GM19455 (cell line): ENCODE measurements around the gene TACC2.

ENCODE experiments used
- ATAC-seq: cut with Tn5 transposase; IDR thresholded peaks from one replicate; pipeline ENCODE4 v1.9.1; 2021; ENCODE audit not compliant: unreplicated experiment

TACC2 gene

DNA sequence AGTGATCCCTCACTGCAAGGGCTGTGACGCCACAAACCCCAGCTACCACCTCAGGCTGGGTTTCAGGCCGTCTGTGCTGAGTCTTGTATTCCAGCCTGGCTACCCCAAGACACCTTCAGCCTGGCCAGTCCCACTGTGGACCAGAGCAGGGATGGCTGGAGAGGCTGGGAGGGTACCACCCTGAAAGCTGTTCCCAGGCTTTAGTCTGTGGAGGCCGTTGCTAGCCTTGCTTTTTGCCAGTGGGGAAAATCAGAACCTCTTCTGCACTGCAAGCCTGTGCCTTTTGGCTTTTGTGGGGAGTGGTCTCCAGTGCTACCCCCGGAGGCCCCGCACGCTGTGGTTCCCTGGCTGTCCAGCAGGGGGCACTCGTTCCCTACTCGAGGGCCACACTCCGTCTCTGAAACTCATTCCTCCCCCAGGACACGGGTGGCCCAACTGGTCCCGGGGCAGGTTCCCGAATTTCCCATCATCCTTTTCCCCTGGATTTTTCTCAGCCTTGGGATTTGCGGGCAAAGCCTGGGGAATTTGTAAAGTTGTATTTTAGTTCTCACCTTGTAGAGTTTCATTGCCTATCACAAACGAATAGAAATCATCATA, 153.8 kb downstream of the TACC2 start:
- ATAC-seq, result no peak

DNA sequence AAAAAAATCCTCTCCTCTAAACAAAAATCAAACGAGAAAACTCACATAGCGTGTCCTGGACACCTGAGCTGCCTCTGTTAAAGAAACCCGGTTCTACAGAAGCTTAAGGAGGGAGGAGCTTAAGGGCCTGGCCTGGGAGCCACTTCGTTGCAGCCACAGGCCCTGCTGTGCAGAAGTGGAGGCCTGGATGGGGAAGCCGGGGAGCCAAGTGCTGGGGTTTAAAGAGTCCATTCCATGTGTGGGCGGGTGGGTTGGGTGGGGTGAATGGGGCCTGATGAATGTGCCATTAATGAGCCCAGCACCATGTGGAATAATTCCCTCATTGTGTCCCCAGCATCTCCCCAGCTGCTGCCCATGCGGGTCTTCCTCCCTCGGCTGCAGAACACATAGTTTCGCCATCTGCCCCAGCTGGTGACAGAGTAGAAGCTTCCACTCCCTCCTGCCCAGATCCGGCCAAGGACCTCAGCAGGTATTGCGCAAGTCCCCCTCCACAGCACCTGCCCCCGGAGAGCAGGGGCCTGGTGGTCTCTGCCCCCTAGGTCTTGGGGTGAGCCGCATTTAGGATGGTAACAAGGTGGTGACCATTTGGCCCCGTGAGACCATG, 154.4 kb downstream of the TACC2 start:
- ATAC-seq, result no peak

DNA sequence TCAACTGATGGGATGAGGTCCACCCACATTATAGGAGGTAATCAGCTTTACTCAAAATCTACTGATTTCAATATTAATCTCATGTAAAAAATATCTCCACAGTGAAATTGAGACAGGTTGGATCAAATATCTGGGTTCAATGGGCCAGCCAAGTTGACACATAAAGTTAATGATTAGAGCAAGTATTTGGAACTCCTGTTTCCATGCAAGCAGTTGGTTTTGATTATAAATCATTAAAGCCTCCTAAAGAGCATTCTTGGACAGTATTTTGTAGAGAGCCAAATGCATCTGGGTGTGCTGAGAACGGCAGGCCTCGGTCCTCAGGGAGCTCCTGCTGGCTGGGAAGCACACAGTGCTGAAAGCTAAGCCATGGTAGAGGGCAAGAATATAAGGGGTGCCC, 155.2 kb downstream of the TACC2 start:
- no peak for ATAC-seq

DNA sequence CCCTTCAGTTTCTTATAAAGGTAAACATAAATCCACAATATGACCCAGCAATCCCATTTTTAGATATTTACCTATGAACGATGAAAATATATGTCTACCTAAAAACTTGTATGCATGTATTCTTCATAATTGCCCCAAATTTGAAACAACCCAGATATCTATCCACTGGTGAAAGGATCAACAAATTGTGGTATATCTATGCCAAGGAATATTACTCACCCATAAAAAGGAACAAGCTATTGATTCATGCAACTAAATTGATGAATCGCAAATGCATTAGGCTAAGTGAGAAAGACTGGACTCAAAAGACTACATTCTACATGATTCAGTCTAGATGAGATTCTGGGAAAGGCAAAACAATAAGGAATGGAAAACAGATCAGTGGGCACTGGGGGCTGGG, 156.2 kb downstream of the TACC2 start:
- no peak for ATAC-seq

DNA sequence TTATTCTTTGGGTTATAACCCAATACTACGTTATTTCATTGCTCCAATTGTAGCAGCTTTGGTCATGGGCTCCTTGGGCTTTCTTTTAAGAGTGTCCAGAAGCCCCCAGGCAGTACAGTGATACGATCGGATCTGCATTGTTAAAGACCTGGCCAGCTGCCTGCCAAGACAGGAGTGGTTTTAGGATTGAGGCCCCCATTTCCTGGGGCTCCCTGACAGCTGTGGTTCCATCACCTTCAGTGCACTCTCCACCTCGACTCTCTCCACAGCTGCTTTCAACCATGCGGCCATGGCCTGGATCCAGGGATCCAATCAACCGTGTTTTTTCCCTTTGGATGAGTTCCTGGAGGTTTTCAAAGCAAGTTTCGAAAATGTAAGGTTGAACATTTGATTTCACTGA, 158.7 kb downstream of the TACC2 start:
- no peak for ATAC-seq

DNA sequence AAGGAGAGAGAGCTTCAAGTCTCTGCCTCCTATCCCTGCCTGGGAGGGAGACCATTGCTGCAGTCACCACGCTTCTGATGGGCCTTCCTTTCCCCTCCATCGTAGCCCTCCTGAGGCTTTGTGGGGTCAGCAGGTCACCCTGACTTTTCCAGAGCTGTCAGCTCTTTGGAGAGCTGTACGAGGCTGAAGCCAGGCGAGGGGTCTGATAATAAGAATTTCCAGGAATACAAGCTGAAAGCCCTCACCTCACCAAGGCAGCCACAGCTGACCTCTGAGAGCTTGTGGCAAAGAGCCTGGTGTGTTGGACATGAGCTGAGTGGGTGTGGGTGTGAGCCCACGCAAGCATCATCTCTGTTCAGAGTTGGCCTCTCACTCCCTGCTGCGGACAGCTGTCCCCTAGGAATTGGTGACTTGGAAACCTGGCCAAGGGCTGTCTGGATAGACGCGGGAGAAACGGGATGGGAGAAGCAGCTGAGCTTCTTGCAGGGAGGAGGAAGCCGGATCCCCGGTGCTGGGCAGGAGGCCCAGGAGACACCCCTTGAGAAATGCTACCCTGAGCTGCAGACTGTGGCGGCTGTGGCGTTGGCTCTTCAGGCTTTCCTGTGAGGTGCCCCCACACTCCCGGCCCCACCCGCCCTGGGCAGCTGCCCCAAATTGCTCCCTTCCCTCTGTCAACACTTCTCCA, 160.1 kb downstream of the TACC2 start:
- no peak for ATAC-seq

DNA sequence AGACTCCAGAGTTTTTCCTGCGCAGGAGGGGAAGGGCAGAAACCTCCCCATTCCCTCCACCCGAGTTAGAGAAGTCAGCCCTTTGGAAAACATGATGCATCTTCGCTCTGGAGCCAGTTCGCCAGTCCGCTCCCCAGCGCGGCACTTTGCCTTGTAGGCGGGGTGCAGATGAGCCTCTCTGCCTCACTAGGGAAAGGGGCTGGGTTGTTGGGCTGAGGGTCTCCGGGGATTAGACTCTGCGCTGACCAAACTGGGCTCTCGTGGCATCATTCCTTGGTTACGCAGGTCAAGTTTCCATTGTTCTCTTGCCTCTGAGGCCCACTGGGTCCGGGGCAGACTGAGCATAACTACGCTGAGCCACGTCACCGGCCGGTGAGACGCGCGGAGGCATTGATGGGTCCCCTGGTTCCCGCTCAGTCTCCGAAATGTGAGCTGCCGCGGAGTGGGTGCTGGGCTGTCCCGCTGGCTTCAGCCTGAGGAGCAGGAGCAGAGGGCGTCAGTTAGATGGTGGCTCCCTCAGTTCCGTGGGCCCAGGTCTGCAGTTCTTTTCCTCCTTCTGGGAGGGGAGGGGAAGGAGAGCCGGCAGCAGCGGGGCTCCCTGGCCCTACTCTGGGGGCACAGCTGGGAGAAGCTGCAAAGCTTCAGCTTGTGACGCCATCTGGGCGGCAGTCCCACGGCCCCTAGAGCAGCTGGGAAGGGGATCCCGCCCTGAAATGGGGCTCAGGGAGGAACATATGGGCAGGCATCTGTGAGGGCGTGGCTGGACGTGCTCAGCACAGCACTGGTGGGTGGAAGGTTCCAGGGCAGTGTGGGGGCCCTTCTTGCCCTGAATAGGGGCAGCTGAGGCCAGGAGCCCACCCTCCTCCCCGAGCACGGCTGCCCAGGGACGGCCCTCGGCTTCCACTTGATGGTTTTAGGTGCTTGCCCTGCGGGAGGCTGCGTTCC, 160.9 kb downstream of the TACC2 start:
- no peak for ATAC-seq

DNA sequence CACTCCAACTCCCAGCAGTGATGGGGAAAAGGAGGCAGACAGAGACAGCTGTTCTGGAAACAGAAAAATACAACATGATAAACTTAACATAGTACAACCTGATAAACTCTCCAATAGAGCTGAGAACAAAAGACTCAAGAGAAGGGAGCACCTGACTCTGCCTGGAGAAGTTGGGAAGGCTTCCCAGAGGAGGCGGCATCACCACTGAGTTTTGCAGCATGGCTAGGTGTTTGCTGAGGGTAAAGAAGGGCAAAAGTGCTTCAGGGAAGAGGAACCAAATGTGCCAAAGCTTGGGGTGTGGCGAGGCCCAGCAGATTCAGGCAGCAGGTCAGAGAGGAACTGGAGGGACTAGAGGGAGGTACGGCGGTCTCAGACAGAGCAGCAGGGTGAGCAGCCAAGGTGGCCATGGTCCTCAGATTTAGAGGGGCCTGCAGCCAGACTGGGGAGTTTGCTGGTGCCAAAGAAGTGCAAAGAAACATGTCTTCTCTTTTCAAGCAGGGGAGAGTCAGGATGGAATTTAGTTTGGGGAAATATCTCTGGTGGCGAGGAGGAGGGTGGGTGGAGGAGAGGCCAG, 162.2 kb downstream of the TACC2 start:
- no peak for ATAC-seq

DNA sequence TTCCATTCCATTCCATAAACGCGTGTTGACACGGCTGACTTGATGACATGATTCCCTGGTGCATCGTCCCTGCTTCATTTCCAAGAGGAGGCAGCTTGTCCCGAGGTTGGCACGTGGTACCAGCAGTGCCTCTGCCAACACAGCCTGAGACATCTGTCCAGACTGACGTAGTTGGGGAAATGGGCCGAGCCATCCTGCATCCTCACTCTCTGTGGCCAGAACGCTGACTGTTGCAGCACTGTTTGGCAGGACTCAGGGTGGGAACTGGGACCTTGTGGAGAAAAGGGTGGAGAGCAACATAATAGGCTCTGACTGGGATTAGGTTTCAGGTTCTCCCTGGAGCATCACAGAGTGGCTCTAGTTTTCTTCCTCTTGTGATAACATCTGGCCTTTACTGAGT, 163.6 kb downstream of the TACC2 start:
- ATAC-seq, result no peak

DNA sequence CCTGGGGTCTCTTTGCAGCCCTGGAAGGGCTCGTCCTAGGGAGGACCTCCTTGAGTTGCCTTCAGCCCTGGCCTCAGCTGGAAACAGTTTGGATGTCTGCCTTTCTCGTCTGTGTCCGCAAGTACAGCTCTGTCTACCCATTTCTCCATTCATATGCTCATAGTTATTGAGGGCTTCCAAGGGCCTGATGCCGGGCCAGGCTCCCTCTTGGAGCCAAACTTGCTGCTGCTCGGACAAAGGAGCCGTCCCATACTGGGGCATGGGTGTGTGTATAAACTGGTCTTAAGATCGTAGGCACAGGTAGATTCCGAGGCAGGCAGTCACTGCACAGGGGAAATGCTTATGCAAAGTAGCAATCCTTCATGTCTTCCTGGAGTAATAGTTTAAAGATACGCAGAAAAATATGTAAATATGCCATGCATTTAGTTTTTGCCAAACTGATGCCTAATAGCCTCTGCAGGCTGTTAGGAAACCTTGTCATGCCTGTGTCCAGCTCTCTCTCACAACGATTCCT, 165.1 kb downstream of the TACC2 start:
- no peak for ATAC-seq

DNA sequence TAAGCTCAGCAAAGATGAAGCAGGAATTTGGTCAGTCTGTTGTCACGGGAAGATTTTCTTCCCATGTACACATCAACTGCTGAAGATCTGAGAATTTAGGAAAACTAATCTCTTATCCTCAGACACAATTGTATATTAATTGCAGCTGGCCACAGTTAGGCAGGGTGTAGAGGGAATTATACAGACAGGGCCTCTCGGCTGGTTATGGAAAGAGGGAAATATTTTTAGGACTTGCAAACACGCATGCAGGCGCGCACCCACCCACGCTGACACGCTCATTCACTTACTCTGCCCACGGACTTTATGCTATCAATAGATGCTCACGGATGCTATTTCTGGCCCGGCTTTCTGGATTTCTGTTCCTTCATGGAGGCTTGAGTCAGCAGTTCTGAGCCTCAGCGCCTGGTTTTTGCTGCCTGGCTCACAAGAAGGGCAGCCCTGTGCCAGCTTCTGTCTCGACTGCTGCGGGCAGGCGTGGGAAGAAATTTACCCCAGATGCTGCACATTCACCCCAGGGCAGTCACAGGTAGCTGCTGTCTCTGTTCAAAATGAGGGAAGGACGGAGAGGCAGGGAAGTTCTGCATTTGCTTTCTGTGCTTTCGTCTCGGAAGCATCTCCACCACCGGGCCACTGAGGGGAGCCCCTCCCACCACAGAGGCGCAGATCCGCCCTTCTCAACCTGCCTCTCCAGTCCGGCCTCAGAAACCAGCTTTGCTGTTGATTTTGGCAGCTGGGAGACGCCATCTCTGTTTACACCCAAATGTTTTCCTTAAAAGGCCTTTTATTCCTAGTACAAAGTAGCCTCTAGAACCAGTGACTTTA, 165.8 kb downstream of the TACC2 start:
- no peak for ATAC-seq

DNA sequence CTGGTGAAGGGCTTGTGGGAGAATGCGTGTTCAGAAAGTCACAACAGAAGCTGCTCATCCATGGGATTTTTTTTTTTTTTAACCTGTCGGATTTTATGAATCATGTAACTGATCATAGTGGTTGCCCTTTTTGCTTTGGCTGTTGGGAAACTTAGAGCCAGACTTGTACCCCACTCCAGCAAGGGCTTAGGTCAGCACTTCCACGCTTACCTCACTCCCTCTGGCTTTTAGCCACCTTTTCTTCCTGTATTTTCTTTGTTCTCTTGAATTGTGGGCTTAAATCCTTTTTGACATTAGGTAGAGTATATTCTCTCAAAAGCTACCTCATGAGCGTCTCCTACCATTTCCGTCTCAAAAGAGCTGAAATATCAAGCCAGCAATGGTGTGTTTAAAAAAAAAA, 168.5 kb downstream of the TACC2 start:
- no peak for ATAC-seq

DNA sequence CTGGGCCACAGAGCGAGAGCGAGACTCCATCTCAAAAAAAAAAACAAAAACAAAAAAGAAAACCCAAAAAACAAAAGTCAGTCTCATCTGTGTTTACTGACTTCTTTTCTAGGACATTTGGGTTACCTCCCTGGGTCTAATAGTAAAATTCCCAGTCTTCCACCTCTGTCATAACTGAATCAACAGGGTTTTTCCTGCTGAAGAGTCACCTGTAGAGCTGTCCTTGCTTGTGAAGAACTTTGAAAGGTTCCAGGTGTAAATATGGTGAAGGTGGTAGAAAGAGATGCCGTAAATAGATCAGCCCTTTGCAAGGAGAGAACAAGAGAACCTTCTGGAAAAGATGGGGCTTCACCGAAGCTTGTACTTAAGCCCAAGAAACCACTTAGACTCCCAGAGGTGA, 169.4 kb downstream of the TACC2 start:
- ATAC-seq, result no peak

DNA sequence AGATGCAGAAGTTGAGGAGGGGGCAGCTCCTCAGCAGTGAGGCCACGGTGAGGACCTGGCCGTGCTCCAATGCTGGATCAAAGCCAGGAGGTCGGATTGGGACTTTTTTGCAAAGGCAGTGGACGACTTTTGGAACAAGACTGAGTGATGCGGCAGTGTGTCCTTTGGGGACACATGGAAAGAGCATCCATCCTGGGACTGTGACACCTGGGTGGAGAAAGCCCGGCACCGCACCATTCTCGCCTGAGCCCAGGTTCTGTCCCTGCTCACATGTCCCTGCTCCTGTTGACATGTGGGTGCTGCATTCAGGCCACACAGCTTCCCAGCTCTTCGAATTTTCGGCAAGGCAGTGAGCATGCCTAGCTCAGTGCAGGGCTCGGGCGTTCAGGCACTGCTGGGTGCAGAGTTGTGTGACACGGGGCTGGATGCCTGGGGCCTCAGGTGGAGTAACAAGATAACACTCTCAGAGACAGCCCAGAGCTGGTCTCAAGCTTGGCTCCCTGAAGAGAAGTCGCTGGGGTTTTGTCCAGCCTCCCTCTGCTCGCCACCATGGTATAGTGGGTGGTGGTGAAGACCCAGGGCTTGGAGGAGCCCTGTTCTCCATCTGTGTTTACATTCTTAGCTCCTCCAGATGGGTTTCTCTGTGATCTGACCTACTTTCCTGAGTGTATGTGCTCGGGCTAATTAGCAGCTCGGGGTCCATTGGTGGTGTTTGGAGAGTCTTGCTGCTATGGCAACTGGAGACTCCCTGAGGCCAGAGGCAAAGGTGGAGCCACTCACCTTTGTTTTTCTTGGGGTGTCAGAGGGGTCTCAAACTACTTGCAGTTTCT, 170.4 kb downstream of the TACC2 start:
- no peak for ATAC-seq

DNA sequence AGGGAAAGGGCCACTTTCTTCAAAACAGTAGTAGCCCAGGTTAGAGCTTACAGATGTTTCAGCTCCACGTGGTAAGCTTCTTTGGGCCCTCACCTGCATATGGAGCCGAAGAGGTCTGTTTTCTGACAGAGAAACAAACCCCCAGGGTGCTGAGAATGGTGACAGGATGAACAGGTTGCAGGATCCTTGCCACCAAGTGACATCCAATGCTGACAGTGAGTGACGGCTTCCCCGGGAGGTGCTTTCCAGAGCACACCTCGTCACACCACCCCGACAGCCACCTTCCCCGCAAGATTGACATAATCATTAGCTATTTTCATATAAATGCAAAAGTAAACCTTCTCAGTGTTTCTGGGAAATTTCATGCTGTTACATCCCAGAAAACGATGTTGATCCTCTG, 172.8 kb downstream of the TACC2 start:
- no peak for ATAC-seq

DNA sequence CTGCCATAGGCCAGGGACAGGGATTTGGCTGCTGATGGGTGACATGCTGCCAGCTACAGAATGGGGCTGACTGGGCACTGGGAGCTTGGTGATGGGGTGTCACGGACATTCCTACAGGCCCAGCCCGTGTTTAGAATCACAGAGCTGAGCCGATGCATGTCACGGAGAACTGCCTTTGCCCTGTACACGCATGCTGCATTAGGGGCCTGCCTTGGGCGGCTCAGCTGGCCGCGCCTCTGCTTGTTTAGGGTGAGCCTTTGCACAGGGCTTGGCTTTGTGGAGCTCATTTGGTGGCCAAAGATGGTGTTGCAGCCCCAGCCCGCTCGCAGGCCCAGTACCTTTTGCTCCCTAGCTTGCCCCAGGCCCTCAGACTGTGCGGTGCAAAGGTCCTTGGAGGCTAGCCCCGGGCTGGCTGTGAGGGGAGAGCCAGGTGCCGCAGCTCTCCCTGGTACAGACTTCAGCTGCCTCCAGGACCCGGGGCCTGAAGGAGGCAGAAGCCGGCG, 173.8 kb downstream of the TACC2 start:
- no peak for ATAC-seq

DNA sequence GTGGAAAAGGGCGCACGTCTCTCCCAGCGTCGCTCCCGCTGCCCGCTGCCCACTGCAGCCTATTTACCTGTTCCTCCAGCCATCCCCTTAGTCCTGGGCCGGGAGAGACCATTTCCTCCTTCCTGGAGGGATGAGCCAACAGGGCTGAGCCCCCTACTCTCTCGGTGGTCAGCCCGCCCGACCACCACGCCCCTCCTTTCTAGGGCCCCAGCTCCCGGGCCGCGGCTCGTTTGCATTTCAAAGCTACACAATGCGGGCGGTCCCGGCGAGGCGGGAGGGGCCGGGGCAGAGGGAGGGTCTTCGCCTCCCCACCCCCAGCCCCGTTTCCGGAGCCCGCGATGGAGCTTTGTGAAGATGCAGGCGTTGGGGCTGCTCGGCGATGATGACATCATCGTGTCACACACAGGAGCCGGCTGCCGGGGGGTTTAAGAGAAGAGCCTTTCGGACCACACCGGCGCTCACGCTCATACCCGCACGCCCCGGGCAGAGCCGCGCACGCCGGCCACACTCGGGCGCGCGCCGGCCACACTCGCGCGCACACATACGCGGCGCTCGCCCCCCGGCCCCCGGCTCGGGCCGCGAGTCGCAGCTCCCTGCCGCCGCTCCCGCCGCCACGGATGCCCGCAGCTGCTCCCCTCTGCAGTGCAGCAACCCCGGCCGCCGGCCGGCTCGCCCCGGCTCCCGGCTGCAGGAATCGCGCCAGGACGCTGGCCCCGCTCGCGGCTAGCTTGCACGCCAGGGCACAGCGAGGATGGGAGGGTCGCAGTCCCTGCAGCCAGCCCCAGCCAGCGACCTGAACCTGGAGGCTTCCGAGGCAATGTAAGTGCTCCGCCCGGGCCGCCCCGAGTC, 174.4 kb downstream of the TACC2 start:
- no peak for ATAC-seq

DNA sequence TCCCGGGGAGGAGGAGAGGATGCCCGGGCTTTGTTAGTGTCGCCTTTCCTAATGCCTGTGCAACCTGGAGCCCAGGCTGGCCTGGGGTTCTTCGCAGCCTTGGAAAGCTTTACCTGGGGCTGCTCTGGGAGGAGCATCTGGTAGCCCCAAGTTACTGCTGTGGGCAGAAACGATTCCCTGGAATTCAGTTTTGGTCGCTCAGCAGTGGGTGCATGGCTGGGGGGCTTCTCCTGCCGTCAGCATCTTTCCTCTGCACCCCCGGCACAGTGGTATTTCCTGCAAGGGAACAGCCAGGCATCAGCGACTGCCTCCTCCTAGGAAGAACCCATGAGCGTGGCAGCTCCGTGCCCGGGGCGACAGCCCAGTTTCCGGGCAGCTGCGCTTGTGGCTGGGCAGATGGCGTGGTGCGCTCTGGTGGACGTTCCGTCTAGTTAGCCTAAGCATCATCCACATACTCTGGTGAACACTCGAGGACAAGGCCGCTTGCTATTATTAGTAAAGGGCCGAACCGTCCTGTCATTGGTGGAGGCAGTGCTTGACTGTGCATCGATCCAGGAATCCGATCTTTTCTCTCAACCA, 175.1 kb downstream of the TACC2 start:
- no peak for ATAC-seq
